Liver (tissue), 9 donors: ENCODE data around the gene NUDT14. TPM values are rescaled to one million over a fixed set of nuclear protein-coding genes. Genes with fewer than 3 reads are reported as not detected.

Source experiments
- DNase-seq: peaks from one replicate; pipeline ENCODE4 v3.0.0-alpha.2; 2017; ENCODE audit warnings: low spot score
- H3K27ac ChIP-seq, 2 donors: one replicate each; pipeline ENCODE4 v1.7.0; 2013; ENCODE audit warnings: inconsistent platforms in 2 of 2, low read length in 2 of 2, control low read depth in 1 of 2, low read depth in 1 of 2, mild to moderate bottlenecking in 1 of 2
- H3K27me3 ChIP-seq, 4 donors: one replicate each; pipeline versions ENCODE4 v1.6.1 to v1.7.0; 2013; ENCODE audit warnings: low read length in 3 of 4, inconsistent platforms in 1 of 4, mild to moderate bottlenecking in 1 of 4, moderate library complexity in 1 of 4; ENCODE audit not compliant: control insufficient read depth in 4 of 4, insufficient read depth in 4 of 4
- H3K36me3 ChIP-seq, 4 donors: one replicate each; pipeline versions ENCODE4 v1.6.1 to v1.7.0; 2013; ENCODE audit warnings: low read length in 3 of 4, mild to moderate bottlenecking in 3 of 4, low read depth in 1 of 4, moderate library complexity in 1 of 4; ENCODE audit not compliant: control insufficient read depth in 4 of 4, insufficient read depth in 3 of 4
- H3K4me1 ChIP-seq, 4 donors: one replicate each; pipeline versions ENCODE4 v1.6.1 to v1.7.0; 2013; ENCODE audit warnings: low read length in 3 of 4, mild to moderate bottlenecking in 3 of 4, moderate library complexity in 1 of 4; ENCODE audit not compliant: control insufficient read depth in 4 of 4, insufficient read depth in 4 of 4
- H3K4me3 ChIP-seq, 3 donors: one replicate each; pipeline versions ENCODE4 v1.6.1 to v1.7.0; 2013; ENCODE audit warnings: low read length in 3 of 3, control low read depth in 1 of 3, low read depth in 1 of 3, mild to moderate bottlenecking in 1 of 3
- H3K9ac ChIP-seq, 2 donors: one replicate each; pipeline ENCODE4 v1.7.0; 2013; ENCODE audit warnings: low read length in 2 of 2, mild to moderate bottlenecking in 2 of 2, moderate library complexity in 2 of 2, control low read depth in 1 of 2, low read depth in 1 of 2
- H3K9me3 ChIP-seq, 4 donors: one replicate each; pipeline versions ENCODE4 v1.6.1 to v1.7.0; 2013; ENCODE audit warnings: low read length in 3 of 4; ENCODE audit not compliant: control insufficient read depth in 4 of 4
- EGR1 ChIP-seq, 2 donors: IDR thresholded peaks; 2 replicates each; pipeline ENCODE4 v1.6.1; 2016 to 2018; ENCODE audit warnings: antibody characterized with exemption in 2 of 2, low read depth in 2 of 2
- FOXA1 ChIP-seq: IDR thresholded peaks from 2 replicates; pipeline ENCODE4 v1.6.1; 2016; ENCODE audit warnings: antibody characterized with exemption
- FOXA2 ChIP-seq: IDR thresholded peaks from 2 replicates; pipeline ENCODE4 v1.6.1; 2016; ENCODE audit warnings: antibody characterized with exemption
- HNF4A ChIP-seq, 2 donors: conservative IDR thresholded peaks; 2 replicates each; pipeline ENCODE4 v1.6.1; 2016; ENCODE audit warnings: antibody characterized with exemption in 2 of 2, mild to moderate bottlenecking in 2 of 2
- HNF4G ChIP-seq: IDR thresholded peaks from 2 replicates; pipeline ENCODE4 v1.6.1; 2016; ENCODE audit warnings: antibody characterized with exemption
- JUND ChIP-seq, 2 donors: IDR thresholded peaks; 2 replicates each; pipeline ENCODE4 v1.6.1; 2016; ENCODE audit warnings: antibody characterized with exemption in 2 of 2
- NR2F2 ChIP-seq: IDR thresholded peaks from 2 replicates; pipeline ENCODE4 v1.6.1; 2016; ENCODE audit warnings: antibody characterized with exemption
- RAD21 ChIP-seq, 2 donors: IDR thresholded peaks; 2 replicates each; pipeline ENCODE4 v1.6.1; 2016; ENCODE audit warnings: antibody characterized with exemption in 2 of 2, mild to moderate bottlenecking in 2 of 2
- RXRA ChIP-seq, 2 donors: IDR thresholded peaks; 2 replicates each; pipeline ENCODE4 v1.6.1; 2017 to 2018; ENCODE audit warnings: antibody characterized with exemption in 2 of 2, mild to moderate bottlenecking in 1 of 2
- TAF1 ChIP-seq: conservative IDR thresholded peaks from 2 replicates; pipeline ENCODE4 v1.6.1; 2016; ENCODE audit warnings: antibody characterized with exemption, mild to moderate bottlenecking
- YY1 ChIP-seq: IDR thresholded peaks from 2 replicates; pipeline ENCODE4 v1.6.1; 2016; ENCODE audit warnings: antibody characterized with exemption, mild to moderate bottlenecking
- WGBS: extraction: QIAGEN DNeasy Blood & Tissue Kit; methylation state at CpG from one replicate; pipeline ENCODE4 v1.1.7; 2013; 5-methylcytosine and 5-hydroxymethylcytosine counted together
- polyA plus RNA-seq, 2 donors: library from polyadenylated mRNA; stranded (reverse) in 1 of 2; unstranded in 1 of 2; fragments of 200-250 nt in 1 of 2; fragments of >200 nt in 1 of 2; fragmentation: Nextera tagmentation in 1 of 2; extraction: Ambion mirVana in 1 of 2; gene quantifications; one replicate each; pipeline versions ENCODE4 v1.2.1 to v1.2.3, GENCODE V29; 2013 to 2015
- total RNA-seq, 2 donors: library from RNA; depleted of rRNA; stranded (reverse); fragments of >200 nt; gene quantifications; one replicate each; pipeline ENCODE4 v1.2.3, GENCODE V29; 2014
- TF ChIP-seq, protein P1 (sequence below): IDR thresholded peaks from 2 replicates; pipeline ENCODE4 v1.6.1; 2016; ENCODE audit warnings: antibody characterized with exemption
- TF ChIP-seq, protein P2 (sequence below): fragments of 150-350 bp; IDR thresholded peaks from 2 replicates; pipeline ENCODE4 v1.5.1; 2017; ENCODE audit warnings: improper control_type of control experiment, low read depth, low read length; ENCODE audit not compliant: missing input control
- donor health status: healthy.
- donor health status: healthy.
- donor health status: healthy.
- donor health status: healthy.
- donor health status: healthy.

The NUDT14 gene
- total and polyA plus RNA-seq, 4 donors, result 3.8 to 24.2 (median 8.0) TPM

GRCh38 chr14:105165134-105165704 is 15.9 kb downstream of the NUDT14 start:
- no peak for DNase-seq
- Histone ChIP-seq H3K9me3 (no peaks in the 10 kb centered on the region), H3K36me3 (no peaks in the 10 kb centered on the region), H3K9ac (no peak overlapping the region), H3K27ac (no peak overlapping the region), H3K4me3 (no peak overlapping the region), H3K27me3 (peaks cover 0 to under 1% (median 0%) of the 10 kb centered on the region in 4 donors), H3K4me1 (peaks cover 0 to 12% (median 9%) of the 10 kb centered on the region in 4 donors)
- 79% methylated on average over 10 of the region's 10 CpGs for WGBS
- TF ChIP-seq NR2F2, result no peak
- no peak for TF ChIP-seq HNF4A (conservative IDR thresholded peaks at IDR 0.05)

DNA sequence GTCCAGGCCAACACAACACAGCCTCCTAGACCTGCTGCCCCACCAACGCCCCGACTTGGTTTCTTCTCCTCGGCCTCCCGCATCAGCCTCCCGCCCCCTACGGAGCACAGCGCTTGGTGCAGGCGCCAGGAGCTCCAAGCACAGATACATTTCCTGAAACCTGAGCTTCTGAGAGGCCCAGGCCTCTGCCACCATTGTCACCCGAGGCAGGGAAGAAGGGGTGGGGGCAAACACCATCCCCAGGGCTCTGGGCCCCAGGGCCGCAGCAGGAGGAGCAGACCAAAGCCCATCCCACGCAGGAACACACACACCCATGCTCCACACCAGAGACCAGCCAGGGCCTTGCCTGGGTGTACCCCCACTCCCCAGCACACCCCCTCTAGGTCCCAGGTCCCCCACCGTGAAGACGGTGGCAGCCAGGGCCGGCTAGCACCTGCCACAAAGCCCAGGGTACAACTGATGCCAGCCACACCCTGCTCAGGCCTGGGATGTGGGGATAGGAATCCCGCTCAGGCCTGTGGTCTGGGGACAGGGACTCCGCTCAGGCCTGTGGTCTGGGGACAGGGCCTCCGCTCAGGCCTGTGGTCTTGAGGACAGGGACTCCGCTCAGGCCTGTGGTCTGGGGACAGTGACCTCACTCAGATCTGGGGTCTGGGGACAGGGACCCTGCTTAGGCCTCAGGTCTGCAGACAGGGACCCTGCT is 17.9 kb downstream of the NUDT14 start:
- H3K4me3 ChIP-seq, result no peak overlapping the region
- no peaks in the 10 kb centered on the region for H3K9me3 ChIP-seq
- no peak for TF ChIP-seq FOXA2
- no peak for TF ChIP-seq RXRA (IDR thresholded peaks at IDR 0.05)
- no peak for TF ChIP-seq JUND (IDR thresholded peaks at IDR 0.05)
- no peak for TF ChIP-seq RAD21 (IDR thresholded peaks at IDR 0.05)
- TF ChIP-seq NR2F2, result no peak
- TF ChIP-seq HNF4A (conservative IDR thresholded peaks at IDR 0.05), result no peak
- TF ChIP-seq, protein P1, sequence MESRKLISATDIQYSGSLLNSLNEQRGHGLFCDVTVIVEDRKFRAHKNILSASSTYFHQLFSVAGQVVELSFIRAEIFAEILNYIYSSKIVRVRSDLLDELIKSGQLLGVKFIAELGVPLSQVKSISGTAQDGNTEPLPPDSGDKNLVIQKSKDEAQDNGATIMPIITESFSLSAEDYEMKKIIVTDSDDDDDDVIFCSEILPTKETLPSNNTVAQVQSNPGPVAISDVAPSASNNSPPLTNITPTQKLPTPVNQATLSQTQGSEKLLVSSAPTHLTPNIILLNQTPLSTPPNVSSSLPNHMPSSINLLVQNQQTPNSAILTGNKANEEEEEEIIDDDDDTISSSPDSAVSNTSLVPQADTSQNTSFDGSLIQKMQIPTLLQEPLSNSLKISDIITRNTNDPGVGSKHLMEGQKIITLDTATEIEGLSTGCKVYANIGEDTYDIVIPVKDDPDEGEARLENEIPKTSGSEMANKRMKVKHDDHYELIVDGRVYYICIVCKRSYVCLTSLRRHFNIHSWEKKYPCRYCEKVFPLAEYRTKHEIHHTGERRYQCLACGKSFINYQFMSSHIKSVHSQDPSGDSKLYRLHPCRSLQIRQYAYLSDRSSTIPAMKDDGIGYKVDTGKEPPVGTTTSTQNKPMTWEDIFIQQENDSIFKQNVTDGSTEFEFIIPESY, result no peak
- no peak overlapping the region for H3K27ac ChIP-seq
- H3K27me3 ChIP-seq, result no peaks in the 10 kb centered on the region
- no peak for DNase-seq
- no peak overlapping the region for H3K9ac ChIP-seq
- 90% methylated on average over 18 of the region's 18 CpGs for WGBS
- H3K4me1 ChIP-seq, result peaks cover 0 to 12% (median 8%) of the 10 kb centered on the region in 4 donors
- no peaks in the 10 kb centered on the region for H3K36me3 ChIP-seq

GRCh38 chr14:105162669-105162979 is 18.5 kb downstream of the NUDT14 start:
- H3K4me3 ChIP-seq, result no peak overlapping the region
- no peak overlapping the region for H3K27ac ChIP-seq
- H3K9ac ChIP-seq, result no peak overlapping the region
- no peaks in the 10 kb centered on the region for H3K36me3 ChIP-seq
- peaks cover 0 to 8% (median 5%) of the 10 kb centered on the region in 4 donors for H3K4me1 ChIP-seq
- DNase-seq, result no peak
- H3K27me3 ChIP-seq, result no peaks in the 10 kb centered on the region
- no peaks in the 10 kb centered on the region for H3K9me3 ChIP-seq
- TF ChIP-seq NR2F2 (no peak), HNF4A (conservative IDR thresholded peaks at IDR 0.05) (no peak), EGR1 (IDR thresholded peaks at IDR 0.05; ENCODE audit: low read depth in 2 of 2) (no peak), TAF1 (no peak)
- 95% methylated on average over 2 of the region's 2 CpGs for WGBS

DNA sequence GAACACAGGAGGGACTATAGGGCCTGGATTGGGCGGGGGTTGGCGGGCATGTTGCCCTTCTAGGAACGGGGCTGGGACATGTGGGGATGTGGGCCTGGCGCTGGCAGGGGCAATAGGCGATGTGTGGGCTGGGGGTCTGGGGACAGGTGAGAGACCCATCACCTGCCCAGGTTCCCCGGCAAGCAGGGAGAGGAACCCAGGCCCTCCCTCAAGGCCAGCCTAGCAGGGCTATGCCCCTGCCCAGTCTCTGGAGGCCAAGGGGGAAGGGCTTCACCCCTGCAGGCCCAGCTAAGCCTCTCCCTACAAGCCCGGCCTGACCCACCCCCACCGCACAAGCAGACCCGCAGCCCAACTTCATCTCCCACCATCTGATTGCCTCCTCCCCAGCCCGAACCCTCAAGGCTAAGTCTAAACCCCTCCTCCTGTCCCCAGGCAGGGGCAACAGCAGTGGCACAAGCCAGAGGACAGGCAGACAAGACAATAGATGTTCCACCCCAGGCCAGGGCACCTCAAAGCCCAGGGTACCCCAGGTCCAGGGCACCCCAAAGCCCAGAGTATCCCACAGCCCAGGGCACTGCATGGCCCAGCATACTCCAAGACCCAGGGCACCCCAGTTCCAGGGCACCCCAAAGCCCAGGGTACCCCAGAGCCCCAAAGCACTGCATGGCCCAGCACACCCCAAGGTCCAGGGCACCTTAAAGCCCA is 19.0 kb downstream of the NUDT14 start:
- H3K9ac ChIP-seq, result no peak overlapping the region
- 89% methylated on average over 10 of the region's 10 CpGs for WGBS
- H3K4me3 ChIP-seq, result no peak overlapping the region
- H3K27ac ChIP-seq, result no peak overlapping the region
- no peaks in the 10 kb centered on the region for H3K27me3 ChIP-seq
- H3K4me1 ChIP-seq, result peaks cover 0 to 3% (median 1%) of the 10 kb centered on the region in 4 donors
- peak; percentile 51 for DNase-seq
- no peaks in the 10 kb centered on the region for H3K9me3 ChIP-seq
- H3K36me3 ChIP-seq, result no peaks in the 10 kb centered on the region
- TF ChIP-seq, protein P2, sequence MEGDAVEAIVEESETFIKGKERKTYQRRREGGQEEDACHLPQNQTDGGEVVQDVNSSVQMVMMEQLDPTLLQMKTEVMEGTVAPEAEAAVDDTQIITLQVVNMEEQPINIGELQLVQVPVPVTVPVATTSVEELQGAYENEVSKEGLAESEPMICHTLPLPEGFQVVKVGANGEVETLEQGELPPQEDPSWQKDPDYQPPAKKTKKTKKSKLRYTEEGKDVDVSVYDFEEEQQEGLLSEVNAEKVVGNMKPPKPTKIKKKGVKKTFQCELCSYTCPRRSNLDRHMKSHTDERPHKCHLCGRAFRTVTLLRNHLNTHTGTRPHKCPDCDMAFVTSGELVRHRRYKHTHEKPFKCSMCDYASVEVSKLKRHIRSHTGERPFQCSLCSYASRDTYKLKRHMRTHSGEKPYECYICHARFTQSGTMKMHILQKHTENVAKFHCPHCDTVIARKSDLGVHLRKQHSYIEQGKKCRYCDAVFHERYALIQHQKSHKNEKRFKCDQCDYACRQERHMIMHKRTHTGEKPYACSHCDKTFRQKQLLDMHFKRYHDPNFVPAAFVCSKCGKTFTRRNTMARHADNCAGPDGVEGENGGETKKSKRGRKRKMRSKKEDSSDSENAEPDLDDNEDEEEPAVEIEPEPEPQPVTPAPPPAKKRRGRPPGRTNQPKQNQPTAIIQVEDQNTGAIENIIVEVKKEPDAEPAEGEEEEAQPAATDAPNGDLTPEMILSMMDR, result no peak
- TF ChIP-seq HNF4A (conservative IDR thresholded peaks at IDR 0.05) (no peak), YY1 (no peak), HNF4G (no peak), JUND (IDR thresholded peaks at IDR 0.05) (no peak), NR2F2 (no peak), FOXA1 (no peak)
- TF ChIP-seq, protein P1, result no peak
